Measurements from ENCODE around the gene DLK2. TPM values are rescaled to one million over a fixed set of nuclear protein-coding genes. Genes with fewer than 3 reads are reported as not detected.

DLK2 gene
- total and polyA plus RNA-seq, 2 of the 13 experiments (the other 11 are each of a cell fraction or from before 2014, with no cell fraction given), result 1.2 to 3.8 TPM

DNA sequence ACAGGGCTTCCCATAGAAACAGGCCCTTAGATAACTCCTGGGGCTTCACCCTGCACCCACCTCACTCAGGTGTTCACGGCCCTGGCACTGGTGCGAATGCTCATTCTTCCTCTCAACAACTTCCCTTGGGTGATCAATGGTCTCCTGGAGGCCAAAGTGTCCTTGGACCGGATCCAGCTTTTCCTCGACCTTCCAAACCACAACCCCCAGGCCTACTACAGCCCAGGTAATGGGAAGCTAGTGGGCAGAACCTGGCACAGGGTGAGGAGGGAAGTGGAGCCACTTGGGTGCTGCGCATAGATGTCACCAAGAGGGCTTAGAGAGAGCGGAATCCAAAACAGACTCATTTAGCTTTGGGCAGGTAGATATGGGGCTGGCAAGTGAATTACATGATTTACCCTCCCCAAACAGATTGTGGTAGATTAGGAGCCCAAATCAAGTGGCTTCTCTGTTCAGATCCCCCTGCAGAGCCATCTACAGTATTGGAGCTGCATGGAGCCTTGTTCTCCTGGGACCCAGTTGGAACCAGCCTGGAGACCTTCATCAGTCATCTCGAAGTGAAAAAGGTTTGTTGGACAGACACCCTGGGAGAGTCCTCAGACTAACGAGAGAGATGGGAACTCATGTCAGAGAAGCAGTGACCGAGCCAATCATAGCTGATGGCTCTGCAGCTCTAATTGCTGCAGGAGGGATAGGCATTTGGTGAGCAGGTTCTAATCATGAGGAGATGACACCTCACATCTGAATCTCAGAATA lies 19.5 kb downstream of the DLK2 start (continued):
- TF ChIP-seq ZNF431 (CRISPR knock-in tag; IDR thresholded peaks at IDR 0.05; ENCODE audit: borderline replicate concordance, low read depth) (no peak), MED1 (CRISPR knock-in tag; IDR thresholded peaks at IDR 0.05) (no peak), ZNF781 (CRISPR knock-in tag; IDR thresholded peaks at IDR 0.05; ENCODE audit: borderline replicate concordance, not compliant biosample characterization) (no peak), GTF3A (CRISPR knock-in tag; conservative IDR thresholded peaks at IDR 0.05) (no peak), ZNF878 (CRISPR knock-in tag; IDR thresholded peaks at IDR 0.05) (no peak), ZNF615 (CRISPR knock-in tag; IDR thresholded peaks at IDR 0.05; ENCODE audit: borderline replicate concordance) (no peak), MAF1 (CRISPR knock-in tag; IDR thresholded peaks at IDR 0.05; ENCODE audit: borderline replicate concordance) (no peak), CREB1 (IDR thresholded peaks at IDR 0.05) (no peak), CREB1 (CRISPR knock-in tag; IDR thresholded peaks at IDR 0.05) (no peak), ESRRA (CRISPR knock-in tag; IDR thresholded peaks at IDR 0.05; ENCODE audit: low read depth) (0 out of 2 replicates have a peak, but pooled peaks have one; percentile 34), HOXA3 (CRISPR knock-in tag; IDR thresholded peaks at IDR 0.05) (no peak)
- TF ChIP-seq, protein P1, sequence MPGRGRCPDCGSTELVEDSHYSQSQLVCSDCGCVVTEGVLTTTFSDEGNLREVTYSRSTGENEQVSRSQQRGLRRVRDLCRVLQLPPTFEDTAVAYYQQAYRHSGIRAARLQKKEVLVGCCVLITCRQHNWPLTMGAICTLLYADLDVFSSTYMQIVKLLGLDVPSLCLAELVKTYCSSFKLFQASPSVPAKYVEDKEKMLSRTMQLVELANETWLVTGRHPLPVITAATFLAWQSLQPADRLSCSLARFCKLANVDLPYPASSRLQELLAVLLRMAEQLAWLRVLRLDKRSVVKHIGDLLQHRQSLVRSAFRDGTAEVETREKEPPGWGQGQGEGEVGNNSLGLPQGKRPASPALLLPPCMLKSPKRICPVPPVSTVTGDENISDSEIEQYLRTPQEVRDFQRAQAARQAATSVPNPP (CRISPR knock-in tag; IDR thresholded peaks at IDR 0.05), result no peak
- TF ChIP-seq, protein P2, sequence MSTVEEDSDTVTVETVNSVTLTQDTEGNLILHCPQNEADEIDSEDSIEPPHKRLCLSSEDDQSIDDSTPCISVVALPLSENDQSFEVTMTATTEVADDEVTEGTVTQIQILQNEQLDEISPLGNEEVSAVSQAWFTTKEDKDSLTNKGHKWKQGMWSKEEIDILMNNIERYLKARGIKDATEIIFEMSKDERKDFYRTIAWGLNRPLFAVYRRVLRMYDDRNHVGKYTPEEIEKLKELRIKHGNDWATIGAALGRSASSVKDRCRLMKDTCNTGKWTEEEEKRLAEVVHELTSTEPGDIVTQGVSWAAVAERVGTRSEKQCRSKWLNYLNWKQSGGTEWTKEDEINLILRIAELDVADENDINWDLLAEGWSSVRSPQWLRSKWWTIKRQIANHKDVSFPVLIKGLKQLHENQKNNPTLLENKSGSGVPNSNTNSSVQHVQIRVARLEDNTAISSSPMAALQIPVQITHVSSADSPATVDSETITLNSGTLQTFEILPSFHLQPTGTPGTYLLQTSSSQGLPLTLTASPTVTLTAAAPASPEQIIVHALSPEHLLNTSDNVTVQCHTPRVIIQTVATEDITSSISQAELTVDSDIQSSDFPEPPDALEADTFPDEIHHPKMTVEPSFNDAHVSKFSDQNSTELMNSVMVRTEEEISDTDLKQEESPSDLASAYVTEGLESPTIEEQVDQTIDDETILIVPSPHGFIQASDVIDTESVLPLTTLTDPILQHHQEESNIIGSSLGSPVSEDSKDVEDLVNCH (CRISPR knock-in tag; IDR thresholded peaks at IDR 0.05), result peak; percentile 62; the same call in 1 of the 2 replicates
- TF ChIP-seq, protein P3, sequence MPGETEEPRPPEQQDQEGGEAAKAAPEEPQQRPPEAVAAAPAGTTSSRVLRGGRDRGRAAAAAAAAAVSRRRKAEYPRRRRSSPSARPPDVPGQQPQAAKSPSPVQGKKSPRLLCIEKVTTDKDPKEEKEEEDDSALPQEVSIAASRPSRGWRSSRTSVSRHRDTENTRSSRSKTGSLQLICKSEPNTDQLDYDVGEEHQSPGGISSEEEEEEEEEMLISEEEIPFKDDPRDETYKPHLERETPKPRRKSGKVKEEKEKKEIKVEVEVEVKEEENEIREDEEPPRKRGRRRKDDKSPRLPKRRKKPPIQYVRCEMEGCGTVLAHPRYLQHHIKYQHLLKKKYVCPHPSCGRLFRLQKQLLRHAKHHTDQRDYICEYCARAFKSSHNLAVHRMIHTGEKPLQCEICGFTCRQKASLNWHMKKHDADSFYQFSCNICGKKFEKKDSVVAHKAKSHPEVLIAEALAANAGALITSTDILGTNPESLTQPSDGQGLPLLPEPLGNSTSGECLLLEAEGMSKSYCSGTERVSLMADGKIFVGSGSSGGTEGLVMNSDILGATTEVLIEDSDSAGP (CRISPR knock-in tag; IDR thresholded peaks at IDR 0.05; ENCODE audit: borderline replicate concordance), result peak; percentile 41; the same call in 1 of the 2 replicates
- TF ChIP-seq, protein P4, sequence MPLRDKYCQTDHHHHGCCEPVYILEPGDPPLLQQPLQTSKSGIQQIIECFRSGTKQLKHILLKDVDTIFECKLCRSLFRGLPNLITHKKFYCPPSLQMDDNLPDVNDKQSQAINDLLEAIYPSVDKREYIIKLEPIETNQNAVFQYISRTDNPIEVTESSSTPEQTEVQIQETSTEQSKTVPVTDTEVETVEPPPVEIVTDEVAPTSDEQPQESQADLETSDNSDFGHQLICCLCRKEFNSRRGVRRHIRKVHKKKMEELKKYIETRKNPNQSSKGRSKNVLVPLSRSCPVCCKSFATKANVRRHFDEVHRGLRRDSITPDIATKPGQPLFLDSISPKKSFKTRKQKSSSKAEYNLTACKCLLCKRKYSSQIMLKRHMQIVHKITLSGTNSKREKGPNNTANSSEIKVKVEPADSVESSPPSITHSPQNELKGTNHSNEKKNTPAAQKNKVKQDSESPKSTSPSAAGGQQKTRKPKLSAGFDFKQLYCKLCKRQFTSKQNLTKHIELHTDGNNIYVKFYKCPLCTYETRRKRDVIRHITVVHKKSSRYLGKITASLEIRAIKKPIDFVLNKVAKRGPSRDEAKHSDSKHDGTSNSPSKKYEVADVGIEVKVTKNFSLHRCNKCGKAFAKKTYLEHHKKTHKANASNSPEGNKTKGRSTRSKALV (CRISPR knock-in tag; IDR thresholded peaks at IDR 0.05), result no peak
- TF ChIP-seq, protein P5, sequence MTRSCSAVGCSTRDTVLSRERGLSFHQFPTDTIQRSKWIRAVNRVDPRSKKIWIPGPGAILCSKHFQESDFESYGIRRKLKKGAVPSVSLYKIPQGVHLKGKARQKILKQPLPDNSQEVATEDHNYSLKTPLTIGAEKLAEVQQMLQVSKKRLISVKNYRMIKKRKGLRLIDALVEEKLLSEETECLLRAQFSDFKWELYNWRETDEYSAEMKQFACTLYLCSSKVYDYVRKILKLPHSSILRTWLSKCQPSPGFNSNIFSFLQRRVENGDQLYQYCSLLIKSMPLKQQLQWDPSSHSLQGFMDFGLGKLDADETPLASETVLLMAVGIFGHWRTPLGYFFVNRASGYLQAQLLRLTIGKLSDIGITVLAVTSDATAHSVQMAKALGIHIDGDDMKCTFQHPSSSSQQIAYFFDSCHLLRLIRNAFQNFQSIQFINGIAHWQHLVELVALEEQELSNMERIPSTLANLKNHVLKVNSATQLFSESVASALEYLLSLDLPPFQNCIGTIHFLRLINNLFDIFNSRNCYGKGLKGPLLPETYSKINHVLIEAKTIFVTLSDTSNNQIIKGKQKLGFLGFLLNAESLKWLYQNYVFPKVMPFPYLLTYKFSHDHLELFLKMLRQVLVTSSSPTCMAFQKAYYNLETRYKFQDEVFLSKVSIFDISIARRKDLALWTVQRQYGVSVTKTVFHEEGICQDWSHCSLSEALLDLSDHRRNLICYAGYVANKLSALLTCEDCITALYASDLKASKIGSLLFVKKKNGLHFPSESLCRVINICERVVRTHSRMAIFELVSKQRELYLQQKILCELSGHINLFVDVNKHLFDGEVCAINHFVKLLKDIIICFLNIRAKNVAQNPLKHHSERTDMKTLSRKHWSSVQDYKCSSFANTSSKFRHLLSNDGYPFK (CRISPR knock-in tag; IDR thresholded peaks at IDR 0.05; ENCODE audit: borderline replicate concordance), result peak; percentile 12; the same call in 1 of the 2 replicates
